GM12872 (cell line): ENCODE data around the gene BASP1.

ENCODE experiments used
- TF ChIP-seq, protein P1 (sequence below): IDR thresholded peaks from 3 replicates; pipeline ENCODE4 v1.5.1; 2011; ENCODE audit warnings: low read depth, mild to moderate bottlenecking, low read length, moderate library complexity; ENCODE audit not compliant: insufficient read depth

BASP1 gene

GRCh38 chr5:17287501-17288155, 70.2 kb downstream of the BASP1 start:
- TF ChIP-seq, protein P1, sequence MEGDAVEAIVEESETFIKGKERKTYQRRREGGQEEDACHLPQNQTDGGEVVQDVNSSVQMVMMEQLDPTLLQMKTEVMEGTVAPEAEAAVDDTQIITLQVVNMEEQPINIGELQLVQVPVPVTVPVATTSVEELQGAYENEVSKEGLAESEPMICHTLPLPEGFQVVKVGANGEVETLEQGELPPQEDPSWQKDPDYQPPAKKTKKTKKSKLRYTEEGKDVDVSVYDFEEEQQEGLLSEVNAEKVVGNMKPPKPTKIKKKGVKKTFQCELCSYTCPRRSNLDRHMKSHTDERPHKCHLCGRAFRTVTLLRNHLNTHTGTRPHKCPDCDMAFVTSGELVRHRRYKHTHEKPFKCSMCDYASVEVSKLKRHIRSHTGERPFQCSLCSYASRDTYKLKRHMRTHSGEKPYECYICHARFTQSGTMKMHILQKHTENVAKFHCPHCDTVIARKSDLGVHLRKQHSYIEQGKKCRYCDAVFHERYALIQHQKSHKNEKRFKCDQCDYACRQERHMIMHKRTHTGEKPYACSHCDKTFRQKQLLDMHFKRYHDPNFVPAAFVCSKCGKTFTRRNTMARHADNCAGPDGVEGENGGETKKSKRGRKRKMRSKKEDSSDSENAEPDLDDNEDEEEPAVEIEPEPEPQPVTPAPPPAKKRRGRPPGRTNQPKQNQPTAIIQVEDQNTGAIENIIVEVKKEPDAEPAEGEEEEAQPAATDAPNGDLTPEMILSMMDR, result no peak

DNA sequence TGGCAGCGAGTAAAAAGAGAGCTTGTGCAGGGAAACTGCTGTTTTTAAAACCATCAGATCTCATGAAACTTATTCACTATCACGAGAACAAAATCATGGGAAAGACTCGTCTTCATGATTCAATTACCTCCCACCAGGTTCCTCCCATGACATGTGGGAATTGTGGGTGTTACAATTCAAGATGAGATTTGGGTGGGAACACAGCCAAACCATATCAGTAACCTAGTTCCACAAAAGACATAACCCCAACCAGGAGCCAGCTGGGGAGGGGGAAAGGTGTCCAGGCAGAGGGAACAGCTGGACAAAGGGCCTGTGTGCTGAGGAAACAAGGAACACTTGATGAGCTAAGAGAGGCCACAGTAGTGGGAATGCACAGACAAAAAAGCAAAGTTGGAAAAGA, 71.1 kb downstream of the BASP1 start:
- TF ChIP-seq, protein P1, result no peak

DNA sequence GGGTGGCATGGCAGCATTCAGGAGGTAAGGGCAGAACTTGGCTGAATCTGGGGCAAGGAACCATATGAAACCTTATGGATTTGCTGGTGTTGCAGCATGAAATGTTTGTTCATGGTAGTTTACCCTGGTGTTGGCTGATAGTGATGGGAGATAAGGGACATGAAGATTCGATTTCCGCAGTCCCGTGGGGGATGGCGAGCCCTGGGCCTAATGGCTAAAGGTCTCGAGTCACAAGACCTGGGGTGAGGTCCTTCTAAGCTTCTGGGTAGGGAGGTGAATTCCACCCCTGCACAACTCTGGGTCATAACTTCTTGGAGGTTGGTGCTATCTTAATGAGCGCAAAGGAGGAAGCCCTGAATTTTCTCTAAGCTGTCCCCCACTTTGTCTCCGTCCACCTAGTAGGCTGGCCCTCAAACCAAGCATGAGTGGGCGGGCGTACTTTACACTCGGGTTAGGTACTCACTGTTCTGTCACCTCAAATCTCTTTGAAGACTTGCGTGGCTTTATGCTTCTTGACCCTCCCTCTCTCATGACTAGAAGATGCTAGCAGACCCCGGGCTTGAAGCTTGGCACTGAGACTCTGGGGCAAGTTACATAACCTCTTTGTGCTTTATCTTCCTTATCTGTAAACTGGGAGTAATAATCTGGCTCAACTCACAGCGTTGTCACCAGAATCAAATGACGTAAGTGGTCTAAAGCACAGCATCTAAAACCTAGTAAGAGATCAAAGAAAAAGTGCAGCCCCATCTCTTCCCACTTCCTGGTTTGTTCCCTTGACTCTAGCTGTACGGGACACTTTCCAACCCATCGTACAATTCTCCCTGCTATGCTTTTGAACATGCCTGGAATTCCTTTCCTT, 72.5 kb downstream of the BASP1 start:
- TF ChIP-seq, protein P1, result no peak

- TF ChIP-seq, protein P1, result no peak
Measured at GRCh38 chr5:17290540-17290974, 73.1 kb downstream of the BASP1 start.

- TF ChIP-seq, protein P1, result no peak
Measured at GRCh38 chr5:17292434-17293015, 75.1 kb downstream of the BASP1 start.

GRCh38 chr5:17294639-17295311, 77.3 kb downstream of the BASP1 start:
- TF ChIP-seq, protein P1, result no peak

- TF ChIP-seq, protein P1, result no peak
Measured at GRCh38 chr5:17295671-17296070, 78.2 kb downstream of the BASP1 start.
